Hypothalamus (tissue), 51 donors: ENCODE measurements around the gene GRPEL2.
A peak's percentile ranks its signal among the peaks of the same experiment; 100 is the strongest.

ENCODE experiments used
- DNase-seq, 51 donors: peaks; one replicate each; lab custom pipeline; 2025; lab: John Stamatoyannopoulos, UW

The GRPEL2 gene

DNA sequence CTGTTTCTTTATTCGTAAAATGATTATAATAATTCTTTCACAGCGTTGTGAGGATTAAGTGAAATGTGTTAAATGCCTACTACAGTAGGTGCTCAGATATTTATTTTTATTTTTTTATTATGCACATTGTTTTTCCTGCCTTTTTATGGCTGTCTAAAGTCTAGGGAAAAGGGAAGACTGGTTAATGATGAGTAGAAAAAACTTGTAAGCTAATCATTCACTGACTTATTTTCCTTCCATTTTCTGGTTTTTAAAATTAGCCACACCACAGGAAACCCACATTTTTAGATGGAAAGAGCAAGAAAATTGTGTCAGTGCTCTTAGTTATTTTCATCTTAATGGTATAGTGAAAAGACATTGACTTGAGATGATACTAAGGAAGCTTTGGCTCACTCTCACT, 8.6 kb downstream of the GRPEL2 start:
- DNase-seq, result no peak

DNA sequence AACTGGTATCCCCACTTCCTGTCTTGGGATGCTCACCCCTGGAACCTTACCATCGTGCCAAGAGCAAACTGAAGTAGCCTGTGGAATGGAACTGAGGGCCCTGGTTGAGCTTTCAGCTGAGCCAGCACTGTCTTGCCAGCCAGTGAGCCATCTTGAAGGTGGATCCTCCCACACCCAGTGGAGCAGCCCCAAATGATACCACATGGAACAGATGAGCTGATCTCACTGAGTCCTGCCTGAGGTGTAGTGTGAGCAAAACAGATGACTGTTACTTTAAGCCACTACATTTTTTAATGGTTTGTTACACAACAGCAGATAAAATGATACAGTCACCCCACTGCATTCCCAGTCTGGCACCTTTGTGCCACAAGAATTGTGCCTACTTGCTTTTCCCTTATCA, 10.4 kb downstream of the GRPEL2 start:
- peak in 1 of 51 donors; percentile 36 for DNase-seq

DNA sequence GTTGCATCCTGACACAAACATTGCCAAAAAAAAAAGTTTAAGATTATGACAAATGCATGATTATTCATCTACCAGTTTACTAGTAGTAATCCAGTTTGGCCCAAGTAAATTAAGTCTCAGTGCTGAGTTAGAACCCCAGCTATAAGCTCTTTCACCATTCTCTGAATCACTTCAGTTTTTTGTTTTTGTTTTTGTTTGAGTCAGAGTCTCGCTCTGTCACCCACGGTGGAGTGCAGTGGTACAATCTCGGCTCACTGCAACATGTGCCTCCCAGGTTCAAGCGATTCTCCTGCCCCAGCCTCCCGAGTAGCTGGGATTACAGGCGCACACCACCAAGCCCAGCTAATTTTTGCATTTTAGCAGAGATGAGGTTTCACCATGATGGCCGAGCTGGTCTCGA, 11.1 kb downstream of the GRPEL2 start:
- no peak for DNase-seq

- peak; percentile 64 to 99 (median 92) for DNase-seq
Observed at GRCh38 chr5:149357370-149358293, 12.3 kb downstream of the GRPEL2 start, which contains the start of gene PCYOX1L. TSS of gene PCYOX1L (plus strand) at chr5:149358046. CDS start at chr5:149358069, 23 bp downstream.

DNA sequence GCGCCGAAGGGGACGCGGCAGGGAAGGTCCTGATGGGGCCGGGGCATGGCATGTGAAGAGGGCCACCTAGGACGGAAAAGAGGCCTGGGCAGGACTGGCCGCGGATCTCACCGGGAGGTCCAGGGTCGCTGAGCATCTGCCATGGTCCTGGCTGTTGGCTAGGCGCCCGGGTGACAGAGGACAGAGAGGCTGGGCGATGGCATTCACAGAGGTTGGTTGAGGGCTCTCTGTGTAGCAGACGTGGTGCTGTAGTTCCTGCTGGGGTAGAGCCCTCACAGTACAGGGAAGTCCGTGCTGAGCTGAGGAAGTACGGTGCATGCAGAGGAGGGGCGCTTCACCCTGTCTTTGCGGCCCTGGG, 13.0 kb downstream of the GRPEL2 start:
- DNase-seq, result peak in 29 of 51 donors; percentile 19 to 66 (median 52)

GRCh38 chr5:149358868-149359495, 13.7 kb downstream of the GRPEL2 start:
- peak in 5 of 51 donors; percentile 2 to 46 (median 14) for DNase-seq

DNA sequence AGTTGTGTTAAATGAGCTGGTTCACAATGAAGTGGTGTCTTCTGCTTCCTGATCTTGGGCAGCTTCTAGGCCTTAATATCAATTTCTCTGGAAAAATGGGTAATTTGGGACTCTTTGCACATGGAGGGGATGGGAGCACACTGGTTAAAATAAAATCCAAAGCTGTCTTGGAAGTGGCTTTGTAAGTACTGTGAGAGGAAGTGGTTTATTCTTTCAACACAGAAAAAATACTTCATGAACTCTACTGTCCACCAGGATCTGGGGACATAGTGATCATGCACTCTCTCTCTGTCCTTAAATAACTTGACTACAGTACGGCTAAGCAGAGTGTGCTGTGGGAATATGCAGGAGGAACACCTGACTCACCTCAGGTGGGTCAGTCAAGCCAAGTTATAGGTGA, 15.0 kb downstream of the GRPEL2 start:
- DNase-seq, result no peak

GRCh38 chr5:149362541-149362940, 17.2 kb downstream of the GRPEL2 start:
- no peak for DNase-seq

DNA sequence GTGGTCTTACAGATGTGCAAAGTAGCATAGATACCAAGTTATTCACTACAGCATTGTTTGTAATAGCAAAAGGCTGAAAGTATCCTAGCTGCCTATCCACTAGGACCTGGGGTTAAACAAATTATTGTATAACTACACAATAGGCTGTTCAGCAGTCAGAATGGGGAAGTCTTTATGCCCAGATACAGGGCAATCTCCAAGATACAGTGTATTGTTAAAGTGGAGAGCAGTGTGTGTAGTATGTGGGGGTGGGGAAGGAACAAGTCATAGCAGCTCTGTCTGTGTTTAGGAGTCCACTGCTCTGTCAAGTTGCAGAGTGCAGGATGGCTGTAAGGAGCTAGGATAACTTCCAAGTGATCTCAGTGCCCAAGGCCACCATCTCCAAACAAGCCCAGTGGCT, 18.1 kb downstream of the GRPEL2 start:
- DNase-seq, result no peak

DNA sequence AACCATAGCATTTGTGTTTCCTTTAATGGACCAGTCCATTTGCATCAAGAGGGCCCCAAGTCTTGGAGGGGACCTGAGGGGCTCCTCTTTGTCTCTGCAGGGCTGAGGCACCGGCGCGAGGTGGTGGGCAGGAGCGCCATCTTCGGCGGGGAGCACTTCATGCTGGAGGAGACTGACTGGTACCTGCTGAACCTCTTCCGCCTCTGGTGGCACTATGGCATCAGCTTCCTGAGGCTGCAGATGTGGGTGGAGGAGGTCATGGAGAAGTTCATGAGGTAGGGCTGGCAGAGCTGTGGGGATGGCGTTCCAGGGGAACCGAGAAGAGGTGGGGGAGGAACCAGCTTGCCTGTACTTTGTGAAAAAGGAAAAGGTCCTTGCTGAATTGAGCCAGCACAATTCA, 18.6 kb downstream of the GRPEL2 start:
- no peak for DNase-seq

DNA sequence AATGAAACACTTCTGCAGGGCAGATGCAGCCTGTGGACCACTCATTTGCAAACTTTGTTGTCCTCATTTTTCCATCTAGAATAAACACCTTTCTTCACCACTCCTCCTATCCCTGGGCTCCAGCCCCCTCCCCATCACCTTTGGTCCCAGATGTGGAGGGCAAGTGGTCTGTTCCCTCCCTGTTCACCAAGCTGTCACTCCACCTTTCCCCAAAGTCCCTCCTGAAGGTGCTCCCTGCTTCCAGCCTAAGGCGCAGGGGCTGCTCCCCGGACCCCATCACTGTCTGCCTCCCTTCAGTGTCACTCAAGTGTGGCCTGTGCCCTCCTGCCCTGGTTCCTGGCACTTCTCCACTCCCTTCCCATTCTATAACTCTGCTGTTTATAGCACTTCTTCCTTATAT, 19.4 kb downstream of the GRPEL2 start:
- DNase-seq, result no peak

GRCh38 chr5:149365418-149365817, 20.1 kb downstream of the GRPEL2 start:
- no peak for DNase-seq

- no peak for DNase-seq
Observed at GRCh38 chr5:149366169-149366729, 20.9 kb downstream of the GRPEL2 start.

DNA sequence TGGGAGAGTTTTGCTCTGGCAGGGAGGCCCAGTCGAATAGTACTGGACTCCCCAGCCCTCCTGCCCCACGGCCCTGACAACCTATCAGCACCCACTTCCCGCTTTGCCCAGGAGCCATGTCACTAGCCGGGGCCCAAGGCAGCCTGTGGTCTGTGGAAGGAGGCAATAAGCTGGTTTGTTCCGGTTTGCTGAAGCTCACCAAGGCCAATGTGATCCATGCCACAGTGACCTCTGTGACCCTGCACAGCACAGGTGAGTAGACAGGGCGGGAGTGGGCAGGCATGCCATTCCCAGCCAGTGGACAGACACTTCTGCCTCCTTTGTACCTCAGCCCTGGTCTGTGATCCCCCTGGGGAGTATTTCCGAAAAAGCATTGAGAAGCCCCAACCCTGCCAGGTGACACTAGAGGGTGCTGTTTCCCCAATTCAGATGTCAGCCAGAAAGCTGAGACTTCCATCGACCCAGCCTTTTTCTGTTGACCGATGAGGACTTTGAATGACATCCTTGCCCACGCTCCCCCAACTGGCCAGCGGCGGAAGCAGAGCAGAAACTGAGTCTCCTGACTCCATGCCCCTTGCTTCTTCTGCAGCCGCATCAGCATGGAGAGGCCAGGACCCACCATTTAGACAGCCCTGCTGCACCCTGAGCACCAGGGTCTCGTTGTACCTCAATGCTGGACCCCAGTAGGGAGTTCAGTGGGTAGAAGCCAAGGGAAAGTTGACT, 22.1 kb downstream of the GRPEL2 start:
- DNase-seq, result peak in 22 of 51 donors; percentile 6 to 56 (median 23)

DNA sequence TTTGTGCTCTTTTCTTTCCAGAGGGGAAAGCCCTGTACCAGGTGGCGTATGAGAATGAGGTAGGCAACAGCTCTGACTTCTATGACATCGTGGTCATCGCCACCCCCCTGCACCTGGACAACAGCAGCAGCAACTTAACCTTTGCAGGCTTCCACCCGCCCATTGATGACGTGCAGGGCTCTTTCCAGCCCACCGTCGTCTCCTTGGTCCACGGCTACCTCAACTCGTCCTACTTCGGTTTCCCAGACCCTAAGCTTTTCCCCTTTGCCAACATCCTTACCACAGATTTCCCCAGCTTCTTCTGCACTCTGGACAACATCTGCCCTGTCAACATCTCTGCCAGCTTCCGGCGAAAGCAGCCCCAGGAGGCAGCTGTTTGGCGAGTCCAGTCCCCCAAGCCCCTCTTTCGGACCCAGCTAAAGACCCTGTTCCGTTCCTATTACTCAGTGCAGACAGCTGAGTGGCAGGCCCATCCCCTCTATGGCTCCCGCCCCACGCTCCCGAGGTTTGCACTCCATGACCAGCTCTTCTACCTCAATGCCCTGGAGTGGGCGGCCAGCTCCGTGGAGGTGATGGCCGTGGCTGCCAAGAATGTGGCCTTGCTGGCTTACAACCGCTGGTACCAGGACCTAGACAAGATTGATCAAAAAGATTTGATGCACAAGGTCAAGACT, 22.8 kb downstream of the GRPEL2 start:
- no peak for DNase-seq

DNA sequence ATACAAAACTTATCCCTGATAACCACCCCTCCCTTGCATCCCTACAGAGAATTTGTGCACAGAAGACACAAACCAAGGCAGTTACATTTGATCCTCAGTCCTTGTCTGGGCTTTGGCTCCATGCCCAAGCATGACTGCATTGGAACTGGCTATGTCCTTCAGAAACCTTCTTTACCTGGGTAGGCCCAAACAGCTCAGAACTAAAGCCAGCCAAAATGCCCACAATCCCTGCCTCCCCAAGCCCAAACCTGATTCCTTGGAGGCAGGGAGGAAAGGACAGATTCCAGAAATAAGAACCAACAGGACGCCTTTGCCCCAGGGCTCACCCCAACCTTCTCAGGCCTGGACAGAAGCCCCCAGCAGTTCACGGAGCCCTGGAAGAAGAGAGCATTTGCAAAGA, 25.6 kb downstream of the GRPEL2 start:
- DNase-seq, result no peak

- DNase-seq, result peak in 26 of 51 donors; percentile 5 to 66 (median 22)
Observed at GRCh38 chr5:149371296-149371962, 26.1 kb downstream of the GRPEL2 start.

- DNase-seq, result no peak
Observed at GRCh38 chr5:149372076-149372795, 26.9 kb downstream of the GRPEL2 start.

DNA sequence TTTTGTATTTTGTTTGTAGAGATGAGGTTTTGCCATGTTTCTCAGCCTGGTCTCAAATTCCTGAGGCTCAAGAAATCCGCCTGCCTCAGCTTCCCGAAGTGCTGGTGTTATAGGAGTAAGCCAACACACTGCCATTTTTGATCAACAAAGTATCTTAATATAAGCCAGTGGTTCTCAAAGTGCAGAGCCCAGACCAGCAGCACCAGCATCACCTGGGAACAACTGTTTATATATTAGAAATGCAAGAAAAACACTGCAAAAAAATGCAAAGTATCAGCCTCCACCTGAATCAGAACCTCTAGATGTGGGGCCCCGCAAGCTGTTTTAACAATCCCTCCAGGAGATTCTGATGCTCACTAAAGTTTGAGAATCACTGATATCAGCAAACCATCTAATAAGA, 27.6 kb downstream of the GRPEL2 start:
- no peak for DNase-seq
